ENCODE data around the gene LRP5.
"Not testable (repeated sequence)": the region's sequence is repeated elsewhere in the genome, so short reads cannot be mapped to it uniquely, and the experiment has no call there.

The LRP5 gene

DNA sequence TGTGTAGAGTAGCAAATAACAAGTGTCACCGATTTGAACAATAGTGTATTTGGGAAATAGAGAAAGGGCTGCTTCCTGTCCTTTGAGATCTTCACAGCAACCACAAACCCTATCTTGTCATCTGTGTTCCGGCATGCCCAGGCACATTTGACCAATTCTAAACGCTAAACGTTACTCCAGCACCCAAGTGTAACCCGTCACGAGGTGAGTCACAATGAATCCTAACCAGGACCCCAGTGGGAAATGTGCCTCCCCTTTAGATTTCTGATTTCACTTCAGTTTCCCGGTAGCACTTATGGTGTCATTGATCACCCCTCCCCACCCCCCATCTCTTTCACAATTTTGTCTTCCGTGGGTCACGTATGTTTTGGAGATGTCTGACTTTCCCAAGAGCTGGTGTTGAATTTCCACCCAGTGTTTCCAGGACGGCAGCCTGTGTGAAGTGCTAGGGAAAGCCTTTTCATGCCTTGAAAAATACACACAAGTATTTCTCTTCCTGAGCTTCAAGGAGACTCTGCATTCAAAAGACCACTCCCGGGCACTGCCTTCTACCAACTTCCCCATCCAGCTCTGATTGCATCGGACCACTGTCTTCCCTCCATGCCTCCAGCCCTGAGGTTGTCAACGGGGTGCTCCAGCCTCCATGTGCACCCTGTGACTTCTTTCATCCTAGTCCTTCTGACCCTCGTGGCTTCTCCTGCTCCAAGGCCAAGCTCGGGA is 30.1 kb upstream of the LRP5 start:
- DNase-seq (ENCODE audit: low read depth): peak; percentile 79

- DNase-seq (ENCODE audit: low read depth): no peak
Measured at GRCh38 chr11:68282861-68283230, 29.5 kb upstream of the LRP5 start.

DNA sequence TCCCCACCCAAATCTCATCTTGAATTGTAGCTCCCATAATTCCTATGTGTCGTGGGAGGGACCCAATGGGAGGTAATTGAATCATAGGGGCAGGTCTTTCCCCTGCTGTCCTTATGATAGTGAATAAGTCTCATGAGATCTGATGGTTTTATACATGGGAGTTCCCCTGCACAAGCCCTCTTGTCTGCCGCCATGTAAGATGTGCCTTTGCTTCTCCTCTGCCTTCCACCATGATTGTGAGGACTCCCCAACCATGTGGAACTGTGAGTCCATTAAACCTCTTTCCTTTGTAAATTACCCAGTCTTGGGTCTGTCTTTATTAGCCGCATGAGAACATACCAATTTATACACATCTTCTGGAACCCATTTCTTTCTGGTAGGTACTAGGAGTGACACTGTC is 27.8 kb upstream of the LRP5 start:
- DNase-seq (ENCODE audit: low read depth): not testable (repeated sequence)

DNA sequence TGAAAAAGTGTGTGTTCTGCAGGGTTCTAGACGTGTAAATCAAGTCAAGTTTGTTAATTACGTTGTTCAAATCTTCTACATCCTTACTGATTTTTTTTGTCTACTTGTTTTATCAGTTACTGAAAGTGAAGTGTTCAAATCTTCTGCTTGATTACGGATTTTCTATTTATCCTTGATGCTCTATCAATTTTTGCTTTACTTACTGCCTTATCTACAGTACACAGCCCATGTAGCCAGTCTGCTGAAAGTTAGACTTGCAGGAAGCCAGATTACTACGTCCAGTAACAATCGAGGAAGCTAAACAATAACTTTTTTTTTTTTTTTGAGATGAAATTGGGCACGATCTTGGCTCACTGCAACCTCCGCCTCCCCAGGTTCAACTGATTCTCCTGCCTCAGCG is 25.0 kb upstream of the LRP5 start:
- DNase-seq (ENCODE audit: low read depth): no peak

- no peak for DNase-seq (ENCODE audit: low read depth)
Measured at GRCh38 chr11:68289456-68289855, 22.9 kb upstream of the LRP5 start.

DNA sequence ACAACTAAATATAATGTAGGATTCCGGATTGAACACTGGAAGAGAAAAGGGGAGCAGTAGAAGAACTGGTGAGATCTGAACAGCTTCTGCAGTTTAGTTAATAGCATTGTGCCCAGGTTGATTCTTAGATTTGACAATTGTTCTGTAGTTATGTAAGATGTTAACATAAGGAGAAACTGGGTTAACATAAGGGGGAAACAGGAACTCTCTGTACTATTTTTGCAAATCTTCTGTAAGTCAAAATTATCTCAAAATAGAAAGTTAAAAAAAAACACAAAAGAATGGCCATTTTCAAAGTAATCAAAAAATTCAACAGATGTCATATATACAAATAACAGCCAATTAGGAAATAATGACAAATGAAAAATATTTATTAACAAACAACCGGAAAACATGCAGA is 18.7 kb upstream of the LRP5 start:
- no peak for DNase-seq (ENCODE audit: low read depth)

DNA sequence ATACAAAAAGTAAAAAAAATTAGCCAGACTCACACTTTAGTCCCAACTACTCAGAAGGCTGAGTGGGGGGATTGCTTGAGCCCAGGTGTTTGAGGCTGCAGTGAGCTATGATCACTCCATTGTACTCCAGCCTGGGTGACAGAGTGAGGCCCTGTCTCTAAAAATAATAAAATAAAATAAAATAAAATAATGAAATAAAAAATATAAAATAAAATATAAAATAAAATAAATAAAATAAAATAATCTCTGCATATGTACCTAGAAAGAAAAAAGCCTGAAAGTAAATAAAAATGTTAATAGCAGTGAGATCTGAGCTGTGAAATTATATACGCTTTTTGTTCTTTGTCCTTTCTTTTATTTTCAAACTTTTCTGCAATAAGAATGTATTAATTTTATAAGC is 17.1 kb upstream of the LRP5 start:
- no peak for DNase-seq (ENCODE audit: low read depth)

- no peak for DNase-seq (ENCODE audit: low read depth)
Measured at GRCh38 chr11:68295940-68296339, 16.5 kb upstream of the LRP5 start.

DNA sequence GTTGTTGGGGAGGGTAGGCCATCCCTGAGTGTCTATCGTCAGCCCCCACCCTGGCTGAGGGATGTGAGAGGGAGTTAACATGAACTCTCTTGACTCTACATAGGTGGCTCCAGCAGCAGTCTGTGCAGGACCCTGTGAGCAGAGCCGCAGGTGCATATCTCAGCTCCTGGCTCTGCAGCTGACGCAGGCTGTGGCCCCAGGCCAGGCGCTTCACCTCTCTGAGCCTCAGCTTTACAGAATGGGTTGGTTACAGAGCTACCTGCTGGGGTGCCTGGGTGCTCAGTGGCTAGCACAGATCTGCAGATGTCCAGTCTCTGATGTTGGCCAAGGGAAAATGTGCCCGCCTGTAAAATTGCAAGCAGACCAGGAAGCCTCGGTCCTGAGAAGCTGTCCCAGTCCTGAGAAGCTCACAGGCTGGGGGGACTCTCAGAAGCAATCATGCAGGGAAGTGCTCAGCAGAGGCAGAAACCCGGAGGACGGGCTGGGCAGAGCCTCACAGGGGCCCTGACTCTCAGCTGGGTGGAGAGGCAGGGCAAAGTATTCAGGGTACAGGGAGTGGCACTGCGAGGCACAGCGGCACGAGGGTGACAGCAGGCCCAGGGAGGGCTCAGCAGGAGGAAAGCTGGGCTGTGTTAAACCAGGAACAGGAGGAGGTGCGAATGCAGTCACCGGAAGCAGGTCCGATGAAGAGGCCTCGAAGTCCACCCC is 15.9 kb upstream of the LRP5 start:
- no peak for DNase-seq (ENCODE audit: low read depth)

- no peak for DNase-seq (ENCODE audit: low read depth)
Measured at GRCh38 chr11:68297052-68297378, 15.4 kb upstream of the LRP5 start.

GRCh38 chr11:68297494-68297811 is 14.9 kb upstream of the LRP5 start:
- DNase-seq (ENCODE audit: low read depth): no peak

DNA sequence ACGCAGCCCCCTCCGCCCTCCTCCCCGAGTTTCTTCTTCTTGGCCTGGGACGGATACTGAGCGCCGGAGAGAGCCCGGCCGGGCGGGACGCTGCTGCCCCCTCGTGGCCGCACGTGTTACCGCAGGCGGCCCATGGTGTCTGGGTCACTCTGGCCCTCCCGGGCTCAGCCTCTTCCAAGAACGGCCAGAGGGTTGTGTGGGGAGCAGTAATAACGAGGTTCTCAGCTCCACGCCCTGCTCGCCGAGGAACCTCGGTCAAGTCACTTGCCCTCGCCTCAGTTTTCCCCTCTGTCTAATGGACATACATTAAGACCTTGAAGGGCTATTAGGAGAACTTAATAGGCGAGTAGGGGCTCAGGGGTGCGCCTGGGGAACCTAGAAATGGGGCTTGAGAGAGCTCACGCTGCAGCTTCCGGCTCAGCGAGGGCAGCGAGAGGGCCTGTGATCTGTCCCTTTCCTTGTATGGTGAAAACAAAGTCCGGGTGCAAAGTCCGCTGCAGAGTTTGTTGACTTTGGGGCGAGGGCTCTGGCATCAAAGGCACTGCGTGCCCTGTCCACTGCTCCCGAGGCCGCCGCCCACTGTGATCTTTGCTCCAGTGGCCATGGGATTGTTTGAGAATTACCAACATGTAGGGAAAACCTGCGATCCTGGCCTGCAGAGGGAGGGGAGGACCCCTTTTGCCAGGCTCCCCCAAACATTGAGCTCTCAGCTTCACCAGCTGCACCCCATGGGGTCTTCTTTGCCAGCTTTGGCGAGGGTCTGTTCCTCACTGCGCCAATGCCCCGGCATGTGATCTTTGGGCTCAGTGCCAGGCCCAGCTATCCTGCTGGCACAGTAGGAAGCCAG is 14.4 kb upstream of the LRP5 start:
- no peak for DNase-seq (ENCODE audit: low read depth)

DNA sequence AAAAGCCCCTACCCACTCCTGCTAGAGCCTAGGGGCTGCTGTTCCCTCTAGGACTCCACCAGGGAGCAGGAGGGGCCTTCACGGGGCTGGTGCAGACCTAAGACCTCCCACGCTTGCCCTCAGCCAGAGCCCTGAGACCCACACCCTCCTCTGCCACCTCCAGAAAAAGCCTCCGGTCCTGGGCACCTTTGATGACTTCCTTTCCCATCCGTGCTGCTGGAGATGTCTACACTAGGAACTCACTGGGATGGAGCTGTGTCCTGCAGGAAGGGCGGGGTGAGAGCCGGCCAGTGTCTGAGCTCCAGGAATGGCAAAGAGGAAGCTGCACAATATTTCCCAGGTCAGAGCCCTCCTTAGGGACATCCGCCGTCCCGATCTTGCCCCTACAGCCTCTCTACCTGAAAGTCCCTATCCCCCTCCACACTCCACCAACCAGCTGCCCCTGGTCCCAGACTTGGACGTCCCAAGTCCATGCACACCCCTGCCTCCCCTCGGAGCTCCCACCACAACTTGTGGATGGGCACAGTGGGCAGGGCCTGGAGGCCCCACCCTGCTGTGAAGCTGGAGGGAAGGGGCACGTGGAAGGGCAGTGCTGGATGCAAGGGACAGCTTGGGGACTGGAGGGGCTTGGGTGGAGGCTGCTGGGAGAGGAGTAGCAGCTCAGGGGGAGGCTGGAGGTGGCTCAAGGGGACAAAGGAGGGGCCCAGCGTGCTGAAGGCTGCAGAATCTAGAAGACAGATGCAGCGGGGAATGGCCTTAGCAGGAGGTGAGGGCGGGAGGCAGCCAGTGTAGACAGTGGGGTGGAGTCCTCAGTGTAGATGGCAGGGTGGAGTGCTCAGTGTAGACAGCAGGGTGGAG is 13.5 kb upstream of the LRP5 start:
- DNase-seq (ENCODE audit: low read depth): no peak

DNA sequence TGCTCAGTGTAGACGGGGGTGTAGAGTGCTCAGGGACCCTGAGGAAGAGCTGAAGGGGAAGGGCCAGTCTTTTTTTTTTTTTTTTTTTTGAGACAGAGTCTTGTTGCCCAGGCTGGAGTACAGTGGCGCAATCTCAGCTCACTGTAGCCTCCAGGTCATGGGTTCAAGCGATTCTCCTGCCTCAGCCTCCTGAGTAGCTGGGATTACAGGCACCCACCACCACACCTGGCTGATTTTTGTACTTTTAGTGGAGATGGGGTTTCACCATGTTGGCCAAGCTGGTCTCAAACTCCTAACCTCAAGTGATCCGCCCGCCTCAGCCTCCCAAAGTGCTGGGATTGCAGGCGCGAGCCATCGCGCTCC is 12.9 kb upstream of the LRP5 start:
- not testable (repeated sequence) for DNase-seq (ENCODE audit: low read depth)

- DNase-seq (ENCODE audit: low read depth): no peak
Measured at GRCh38 chr11:68300076-68300830, 12.1 kb upstream of the LRP5 start.

DNA sequence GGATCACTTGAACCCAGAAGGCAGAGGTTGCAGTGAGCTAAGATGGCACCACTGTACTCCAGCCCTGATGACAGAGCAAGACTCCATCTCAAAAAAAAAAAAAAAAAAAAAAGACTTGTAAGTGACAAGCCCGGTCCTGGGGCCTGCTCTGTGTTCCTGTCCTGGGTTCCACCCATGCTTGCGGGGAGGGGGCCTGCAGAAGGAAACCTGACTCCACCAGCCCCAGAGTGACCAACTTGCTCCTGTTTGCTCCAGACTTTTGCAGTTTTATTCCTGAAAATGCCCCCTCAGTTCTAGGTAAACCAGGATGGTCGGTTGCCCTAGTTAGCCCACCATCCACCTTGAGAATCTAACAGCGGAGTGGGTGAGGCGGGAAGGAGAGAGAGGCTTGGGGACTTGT is 10.1 kb upstream of the LRP5 start:
- DNase-seq (ENCODE audit: low read depth): no peak

DNA sequence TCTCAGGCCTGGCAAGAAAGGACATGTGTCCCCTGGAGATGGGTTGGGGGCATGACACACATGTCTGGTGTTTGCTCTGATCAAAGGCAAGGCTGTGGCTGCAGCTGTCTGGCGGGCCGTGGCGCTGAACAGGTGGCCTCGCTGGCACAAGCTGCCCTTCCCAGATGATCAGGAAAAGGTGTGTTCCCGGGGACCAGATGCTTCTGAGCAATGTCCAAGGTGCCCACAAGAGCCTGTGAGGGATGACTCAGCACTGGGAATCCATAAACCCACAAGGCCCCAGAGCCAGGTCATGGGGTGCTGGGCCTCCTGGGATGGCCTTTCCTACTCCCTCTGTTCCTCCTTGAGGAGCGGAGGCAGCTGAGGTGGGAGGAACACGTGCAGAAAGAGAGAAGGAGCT is 9.7 kb upstream of the LRP5 start:
- no peak for DNase-seq (ENCODE audit: low read depth)

DNA sequence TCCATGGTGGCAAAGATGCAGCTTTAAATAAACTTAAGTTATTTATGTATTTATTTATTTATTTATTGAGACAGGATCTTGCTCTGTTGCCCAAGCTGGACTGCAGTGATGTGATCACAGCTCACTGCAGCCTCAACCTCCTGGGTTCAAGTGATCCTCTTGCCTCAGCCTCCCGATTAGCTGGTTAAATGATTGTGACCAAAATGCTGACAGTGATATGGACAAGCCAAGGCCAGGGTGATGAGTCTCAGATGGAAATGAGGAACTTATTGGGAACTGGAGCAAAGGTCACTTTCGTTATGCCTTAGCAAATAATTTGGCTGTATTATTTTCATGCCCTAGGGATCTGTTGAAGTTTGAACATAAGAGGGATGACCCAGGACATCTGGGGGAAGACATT is 9.3 kb upstream of the LRP5 start:
- no peak for DNase-seq (ENCODE audit: low read depth)

DNA sequence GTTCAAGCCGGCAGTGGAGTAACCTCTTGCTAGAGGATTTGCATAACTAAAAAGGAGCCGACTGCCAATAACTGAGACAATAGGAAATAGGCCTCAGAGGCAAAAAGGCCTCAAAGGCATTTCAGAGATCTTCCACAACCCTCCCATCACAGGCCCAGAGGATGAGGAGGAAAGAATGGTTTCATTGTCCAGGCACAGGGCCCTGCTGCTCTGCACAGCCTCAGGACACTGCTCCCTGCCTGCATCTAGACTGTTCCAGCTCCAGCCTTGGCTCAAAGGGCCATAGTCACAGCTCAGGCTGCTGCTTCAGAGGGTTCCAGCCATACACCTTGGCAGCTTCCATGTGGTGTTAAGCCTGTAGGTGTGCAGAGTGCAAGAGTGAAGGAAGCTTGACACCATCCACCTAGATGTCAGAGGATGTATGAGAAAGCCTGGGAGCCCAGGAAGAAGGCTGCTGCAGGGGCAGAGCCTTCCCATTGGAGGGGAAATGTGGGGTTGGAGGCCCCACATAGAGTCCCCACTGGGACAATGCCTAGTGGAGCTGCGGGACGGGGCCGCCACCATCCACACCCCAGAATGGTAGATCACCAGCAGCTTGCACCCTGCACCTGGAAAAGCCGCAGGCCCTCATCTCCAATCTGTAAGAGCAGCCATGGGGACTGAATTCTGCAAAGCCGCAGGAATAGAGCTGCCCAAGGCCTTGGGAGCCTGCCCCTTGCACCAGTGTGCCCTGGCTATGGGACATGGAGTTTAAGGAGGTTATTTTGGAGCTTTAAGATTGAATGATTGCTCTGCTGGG is 8.2 kb upstream of the LRP5 start:
- DNase-seq (ENCODE audit: low read depth): no peak

GRCh38 chr11:68306636-68307035 is 5.8 kb upstream of the LRP5 start:
- no peak for DNase-seq (ENCODE audit: low read depth)

- no peak for DNase-seq (ENCODE audit: low read depth)
Measured at GRCh38 chr11:68308068-68308467, 4.3 kb upstream of the LRP5 start.

All from CMK (cell line).